ENCODE data around the gene PKD2L1. TPM values are rescaled to one million over a fixed set of nuclear protein-coding genes. Genes with fewer than 3 reads are reported as not detected.

Gene PKD2L1
- total and polyA plus RNA-seq, 2 of the 8 experiments (the other 6 are each of a cell fraction or from before 2014, with no cell fraction given): 0.20 to 0.33 TPM

GRCh38 chr10:100340948-100341847, 11.2 kb upstream of the PKD2L1 start:
- no peak for DNase-seq (ENCODE audit: low read depth in 1 of 2, low spot score in 2 of 2)
- TF ChIP-seq SP4 (IDR thresholded peaks at IDR 0.05; ENCODE audit: low read length) (no peak), HDAC2 (IDR thresholded peaks at IDR 0.05; ENCODE audit: borderline replicate concordance in 1 of 2, low read depth in 2 of 2, low read length in 2 of 2) (no peak), SIN3A (conservative IDR thresholded peaks at IDR 0.05 in 1 of 2, IDR thresholded peaks at IDR 0.05 in 1 of 2; ENCODE audit: low read depth in 1 of 2, low read length in 2 of 2) (no peak), PHF8 (conservative IDR thresholded peaks at IDR 0.05; ENCODE audit: low read depth, low read length) (no peak), SP2 (IDR thresholded peaks at IDR 0.05; ENCODE audit: low read length) (no peak), SIRT6 (IDR thresholded peaks at IDR 0.05; ENCODE audit: low read length) (no peak), CHD2 (IDR thresholded peaks at IDR 0.05; ENCODE audit: low read length) (no peak), TAF7 (optimal IDR thresholded peaks at IDR 0.05; ENCODE audit: borderline replicate concordance, low read depth, low read length) (no peak), GTF2F1 (IDR thresholded peaks at IDR 0.05; ENCODE audit: borderline replicate concordance, low read depth, low read length) (no peak), SP1 (IDR thresholded peaks at IDR 0.05; ENCODE audit: low read depth, low read length) (no peak), KDM1A (IDR thresholded peaks at IDR 0.05; ENCODE audit: borderline replicate concordance, low read length) (no peak)

More at GRCh38 chr10:100340948-100341847, 11.2 kb upstream of the PKD2L1 start:
- Histone ChIP-seq H3K9me3 (ENCODE audit: insufficient read depth in 2 of 2, low read depth in 1 of 2, low read length in 1 of 2) (no peaks in the 10 kb centered on the region), H3K23me2 (ENCODE audit: low read depth, low read length) (peaks cover 5% of the 10 kb centered on the region), H3K4ac (replicated peaks; ENCODE audit: insufficient read length, low read depth, low read length) (no peak overlapping the region), H3K36me3 (ENCODE audit: control insufficient read depth in 2 of 4, insufficient read depth in 4 of 4, low read length in 3 of 4) (no peaks in the 10 kb centered on the region; a peak in 1 of 8 replicates), H3K56ac (replicated peaks; ENCODE audit: insufficient read length, low read depth, low read length) (no peak overlapping the region), H4K91ac (replicated peaks; ENCODE audit: insufficient read length, low read length) (peak overlapping the region; percentile 89), H4K5ac (ENCODE audit: insufficient read length, low read depth, low read length) (no peak overlapping the region), H4K8ac (ENCODE audit: extremely low read depth, insufficient read depth, low read length) (no peak overlapping the region), H2BK120ac (replicated peaks; ENCODE audit: low read depth, low read length) (peak overlapping the region; percentile 43), H3K4me2 (ENCODE audit: insufficient read depth in 1 of 2, low read depth in 2 of 2, low read length in 2 of 2) (no peak overlapping the region), H3K9ac (replicated peaks in 1 of 4; ENCODE audit: extremely low read depth in 1 of 4, low read depth in 3 of 4, low read length in 3 of 4) (no peak overlapping the region), H3K27ac (ENCODE audit: low read depth, low read length) (no peak overlapping the region), H3K14ac (ENCODE audit: insufficient read length) (no peak overlapping the region), H2BK12ac (ENCODE audit: low read depth, low read length) (peak overlapping the region; percentile 94; the same call in 1 of the 2 replicates), H2BK5ac (ENCODE audit: low read depth, low read length) (peak overlapping the region; percentile 61; the same call in 1 of the 2 replicates), H2AFZ (ENCODE audit: low read length) (peak overlapping the region; percentile 84; the same call in 1 of the 2 replicates), H3K18ac (ENCODE audit: extremely low read depth, low read length) (no peak overlapping the region; the same call in 1 of the 2 replicates), H3K23ac (ENCODE audit: insufficient read length) (no peak overlapping the region), H4K20me1 (replicated peaks in 1 of 2; ENCODE audit: control insufficient read depth in 1 of 2, insufficient read depth in 2 of 2, low read length in 2 of 2) (no peaks in the 10 kb centered on the region), H3K27me3 (replicated peaks in 1 of 4; ENCODE audit: control insufficient read depth in 3 of 4, extremely low read depth in 1 of 4, insufficient read depth in 3 of 4, low read length in 3 of 4) (no peaks in the 10 kb centered on the region; a peak in 2 of 7 replicates), H3K79me1 (ENCODE audit: low read depth, low read length) (no peaks in the 10 kb centered on the region), H3K4me1 (replicated peaks in 1 of 4; ENCODE audit: control insufficient read depth in 3 of 4, insufficient read depth in 4 of 4, low read length in 3 of 4) (peaks cover 9 to 21% (median 10%) of the 10 kb centered on the region in 4 experiments), H2BK20ac (ENCODE audit: low read length) (peak overlapping the region; percentile 75; the same call in 1 of the 2 replicates), H3K79me2 (ENCODE audit: control insufficient read depth in 1 of 2, insufficient read depth in 2 of 2, low read length in 2 of 2) (0 out of 4 replicates have a peak, but pooled peaks cover 0 to 5% of the 10 kb centered on the region in 2 experiments), H2AK5ac (ENCODE audit: low read depth, low read length) (no peak overlapping the region), H2BK15ac (ENCODE audit: low read length) (no peak overlapping the region), H3K4me3 (ENCODE audit: extremely low read depth in 1 of 4, insufficient read depth in 2 of 4, low read depth in 3 of 4, low read length in 4 of 4) (no peak overlapping the region)
- CTCF ChIA-PET (ENCODE audit: partially characterized antibody): interaction anchor here (0.6 to 21.7 kb wide), 27 partner anchors 9 to 329 kb away, joined by 3 to 226 read pairs (median 3); partner anchors contain the start of gene PKD2L1
- WGBS, 2 experiments (ENCODE audit: extremely low coverage in 1 of 2, insufficient coverage in 1 of 2, insufficient read length in 1 of 2, insufficient replicate concordance in 2 of 2, low coverage in 1 of 2, low lambda C conversion rate in 2 of 2, missing lambda C conversion rate in 1 of 2): 80% methylated on average over 12 of the region's 12 CpGs; no CpG with 5 or more reads in 1 of the 2 experiments
- POLR2A ChIA-PET (ENCODE audit: partially characterized antibody): interaction anchor here (1.0 to 5.1 kb wide), 6 partner anchors 10 to 144 kb away, joined by 3 to 24 read pairs (median 4); no protein-coding TSS in a partner anchor
- no peak for FAIRE-seq

Measured in H1 (cell line).